ENCODE data around the gene DCC.

Gene DCC

GRCh38 chr18:52948868-52949444 lies 609.0 kb downstream of the DCC start:
- FAIRE-seq, result no peak

GRCh38 chr18:52950155-52950554 lies 610.2 kb downstream of the DCC start:
- FAIRE-seq, result no peak

GRCh38 chr18:52953387-52953786 lies 613.4 kb downstream of the DCC start:
- no peak for FAIRE-seq

GRCh38 chr18:52963481-52963880 lies 623.5 kb downstream of the DCC start:
- no peak for FAIRE-seq

- FAIRE-seq, result no peak
Observed at GRCh38 chr18:52970686-52971085, 630.7 kb downstream of the DCC start.

- no peak for FAIRE-seq
Observed at GRCh38 chr18:52971097-52971496, 631.1 kb downstream of the DCC start.

- no peak for FAIRE-seq
Observed at GRCh38 chr18:52979892-52980291, 639.9 kb downstream of the DCC start.

- no peak for FAIRE-seq
Observed at GRCh38 chr18:52991246-52991645, 651.2 kb downstream of the DCC start.

- no peak for FAIRE-seq
Observed at GRCh38 chr18:52992041-52992440, 652.0 kb downstream of the DCC start.

- no peak for FAIRE-seq
Observed at GRCh38 chr18:52995875-52996274, 655.9 kb downstream of the DCC start.

- no peak for FAIRE-seq
Observed at GRCh38 chr18:52999633-53000032, 659.6 kb downstream of the DCC start.

GRCh38 chr18:53004798-53005197 lies 664.8 kb downstream of the DCC start:
- no peak for FAIRE-seq

GRCh38 chr18:53018791-53019190 lies 678.8 kb downstream of the DCC start:
- FAIRE-seq, result no peak

GRCh38 chr18:53025247-53025646 lies 685.2 kb downstream of the DCC start:
- FAIRE-seq, result peak; percentile 5

GRCh38 chr18:53028565-53028964 lies 688.6 kb downstream of the DCC start:
- FAIRE-seq, result no peak

GRCh38 chr18:53033128-53033527 lies 693.1 kb downstream of the DCC start:
- FAIRE-seq, result no peak

- FAIRE-seq, result no peak
Observed at GRCh38 chr18:53038608-53039007, 698.6 kb downstream of the DCC start.

- FAIRE-seq, result no peak
Observed at GRCh38 chr18:53040286-53040685, 700.3 kb downstream of the DCC start.

GRCh38 chr18:53056064-53056463 lies 716.1 kb downstream of the DCC start:
- FAIRE-seq, result no peak

GRCh38 chr18:53070788-53071187 lies 730.8 kb downstream of the DCC start:
- FAIRE-seq, result no peak

- FAIRE-seq, result no peak
Observed at GRCh38 chr18:53080687-53081086, 740.7 kb downstream of the DCC start.

GRCh38 chr18:53093636-53094035 lies 753.6 kb downstream of the DCC start:
- no peak for FAIRE-seq

- no peak for FAIRE-seq
Observed at GRCh38 chr18:53101536-53102105, 761.6 kb downstream of the DCC start.

GRCh38 chr18:53114441-53114840 lies 774.4 kb downstream of the DCC start:
- no peak for FAIRE-seq

Measured in colon (tissue), 2 donors.